GM12875 (cell line): ENCODE data around the gene ADGRB3.
"Not testable (repeated sequence)": the region's sequence is repeated elsewhere in the genome, so short reads cannot be mapped to it uniquely, and the experiment has no call there.

Experiments used
- H3K4me3 ChIP-seq: one replicate; pipeline ENCODE4 v1.5.1; 2011; ENCODE audit warnings: low read depth, low read length, control low read depth
- CTCF ChIP-seq: IDR thresholded peaks from 2 replicates; pipeline ENCODE4 v1.5.1; 2011; ENCODE audit warnings: low read depth, mild to moderate bottlenecking, control low read depth, inconsistent platforms, low read length, moderate library complexity, borderline replicate concordance; ENCODE audit not compliant: insufficient read depth

Gene ADGRB3

GRCh38 chr6:68891419-68891818, 256.3 kb downstream of the ADGRB3 start:
- no peak overlapping the region for H3K4me3 ChIP-seq
- no peak for TF ChIP-seq CTCF

- H3K4me3 ChIP-seq: no peak overlapping the region
- no peak for TF ChIP-seq CTCF
These were observed 257.4 kb downstream of the ADGRB3 start for GRCh38 chr6:68892452-68892851.

- H3K4me3 ChIP-seq: no peak overlapping the region
- TF ChIP-seq CTCF: no peak
These were observed 260.8 kb downstream of the ADGRB3 start for GRCh38 chr6:68895929-68896328.

GRCh38 chr6:68901044-68901443, 266.0 kb downstream of the ADGRB3 start:
- no peak for TF ChIP-seq CTCF
- H3K4me3 ChIP-seq: no peak overlapping the region

GRCh38 chr6:68911334-68911733, 276.3 kb downstream of the ADGRB3 start:
- no peak for TF ChIP-seq CTCF
- H3K4me3 ChIP-seq: no peak overlapping the region

- TF ChIP-seq CTCF: no peak
These were observed 276.7 kb downstream of the ADGRB3 start for GRCh38 chr6:68911811-68912210.

GRCh38 chr6:68912805-68913204, 277.7 kb downstream of the ADGRB3 start:
- H3K4me3 ChIP-seq: not testable (repeated sequence)

More at GRCh38 chr6:68911811-68912210, 276.7 kb downstream of the ADGRB3 start:
- no peak overlapping the region for H3K4me3 ChIP-seq

GRCh38 chr6:68915586-68915985, 280.5 kb downstream of the ADGRB3 start:
- TF ChIP-seq CTCF: no peak
- H3K4me3 ChIP-seq: no peak overlapping the region
